ENCODE measurements around the gene SPNS2.

Gene SPNS2

DNA sequence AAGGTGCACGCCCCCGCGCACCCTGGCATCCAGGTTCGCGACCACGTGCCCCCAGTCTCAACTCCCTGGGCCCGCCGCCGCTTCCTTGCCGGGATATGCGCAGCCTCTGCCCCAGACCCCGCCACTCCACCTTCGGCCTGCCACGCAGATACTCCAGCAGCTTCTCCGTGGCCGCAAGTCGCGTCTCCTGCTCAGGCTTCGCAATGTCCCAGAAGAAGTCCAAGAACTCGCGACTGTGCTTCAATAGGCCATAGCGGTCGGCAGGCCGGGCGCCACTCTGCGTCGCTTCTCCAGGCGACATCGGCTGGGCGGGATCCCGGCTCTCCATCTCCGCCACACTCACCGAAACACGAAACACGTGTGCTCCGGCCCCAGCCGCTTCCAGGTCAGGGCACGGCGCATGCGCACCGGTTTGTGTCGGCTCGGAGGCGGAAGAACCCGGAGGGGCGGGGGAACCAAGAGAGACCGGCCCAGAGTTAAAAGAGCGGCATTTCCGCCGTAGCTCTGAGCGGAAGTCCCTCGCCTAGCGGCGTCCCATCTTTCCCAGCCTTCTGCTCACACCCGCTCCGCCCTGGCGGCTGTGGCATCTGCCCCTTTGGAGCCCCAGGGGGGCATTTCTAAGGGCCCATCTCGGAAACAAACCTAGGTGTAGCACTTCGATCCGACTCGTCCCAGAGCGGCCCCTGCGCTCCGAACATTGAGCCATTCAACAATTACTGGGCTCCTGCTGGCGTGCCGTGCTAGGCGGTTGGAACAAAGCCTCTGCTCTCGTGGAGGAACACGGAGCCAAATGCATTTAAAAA lies 56.5 kb downstream of the SPNS2 start, which contains the start of gene MYBBP1A:
Gene MYBBP1A, minus strand, starts transcription at position 388 of the 803 bp plus-strand sequence. Its CDS starts 60 bp downstream, at position 328.
- peak within 1 kb of the TSS; percentile 98 for H3K4me2 ChIP-seq
- H3K27me3 ChIP-seq: no peaks in the 10 kb centered on the region
- peaks cover 42% of the 10 kb centered on the region for H4K20me1 ChIP-seq
- H3K27ac ChIP-seq: peak within 1 kb of the TSS; percentile 88
- peak within 1 kb of the TSS; percentile 90 for H3K9ac ChIP-seq
- peak within 1 kb of the TSS; percentile 80 for H3K4me3 ChIP-seq
- H3K4me1 ChIP-seq: peaks cover 36% of the 10 kb centered on the region
- peaks cover 40% of the 10 kb centered on the region for H3K36me3 ChIP-seq
- TF ChIP-seq Cebpa-rat (IDR thresholded peaks at IDR 0.05): no peak
- no peaks in the 10 kb centered on the region for H3K9me3 ChIP-seq

DNA sequence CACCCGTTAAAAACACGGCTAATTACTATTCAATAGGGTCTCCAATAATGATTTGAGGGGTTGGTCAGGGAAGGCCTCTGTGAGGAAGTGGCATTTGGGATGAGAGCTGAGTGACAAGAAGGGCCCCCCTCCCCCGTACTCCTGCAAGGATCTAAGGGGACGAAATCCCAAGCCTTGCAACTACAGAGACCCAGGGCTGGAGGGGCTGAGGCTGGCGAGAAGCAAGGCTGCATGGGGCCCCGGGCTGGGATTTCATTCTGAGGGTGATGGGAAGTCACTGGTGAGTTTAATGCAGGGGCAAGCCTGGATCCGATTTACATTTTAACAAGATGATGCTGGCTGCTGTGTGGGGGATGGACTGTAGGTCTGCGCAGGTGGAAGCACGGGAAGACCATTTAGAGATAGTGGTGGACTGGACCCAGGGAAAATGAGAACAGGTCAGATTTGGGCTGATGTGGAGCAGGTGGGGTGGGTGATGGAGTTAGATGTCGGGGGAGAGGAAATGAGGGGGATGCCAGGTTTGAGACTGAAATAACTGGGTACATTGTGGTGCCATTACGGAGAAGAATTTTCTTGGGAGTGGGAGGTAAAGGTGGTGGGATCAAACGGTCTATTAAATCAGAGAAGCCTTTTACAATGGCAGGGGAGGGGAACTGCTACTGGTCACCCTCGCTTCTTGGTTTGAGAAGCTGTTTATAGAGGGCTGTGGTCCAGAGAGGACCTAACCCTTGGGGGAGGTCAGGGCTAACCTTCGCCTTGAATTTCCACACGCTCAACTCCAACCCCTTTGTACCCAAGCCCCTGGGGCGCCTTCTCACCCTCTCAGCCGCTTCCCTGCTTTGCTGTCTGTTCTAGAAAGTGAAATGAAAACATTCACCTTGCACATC lies 57.4 kb downstream of the SPNS2 start:
- peak overlapping the region; percentile 98 for H3K4me2 ChIP-seq
- H3K9ac ChIP-seq: peak overlapping the region; percentile 90
- H3K4me3 ChIP-seq: peak overlapping the region; percentile 80
- peaks cover 32% of the 10 kb centered on the region; the same call in 1 of the 2 replicates for H4K20me1 ChIP-seq
- H3K27me3 ChIP-seq: no peaks in the 10 kb centered on the region
- no peaks in the 10 kb centered on the region for H3K9me3 ChIP-seq
- peak overlapping the region; percentile 88 for H3K27ac ChIP-seq
- H3K36me3 ChIP-seq: peaks cover 31% of the 10 kb centered on the region
- no peak for TF ChIP-seq Cebpa-rat (IDR thresholded peaks at IDR 0.05)
- peaks cover 45% of the 10 kb centered on the region for H3K4me1 ChIP-seq

DNA sequence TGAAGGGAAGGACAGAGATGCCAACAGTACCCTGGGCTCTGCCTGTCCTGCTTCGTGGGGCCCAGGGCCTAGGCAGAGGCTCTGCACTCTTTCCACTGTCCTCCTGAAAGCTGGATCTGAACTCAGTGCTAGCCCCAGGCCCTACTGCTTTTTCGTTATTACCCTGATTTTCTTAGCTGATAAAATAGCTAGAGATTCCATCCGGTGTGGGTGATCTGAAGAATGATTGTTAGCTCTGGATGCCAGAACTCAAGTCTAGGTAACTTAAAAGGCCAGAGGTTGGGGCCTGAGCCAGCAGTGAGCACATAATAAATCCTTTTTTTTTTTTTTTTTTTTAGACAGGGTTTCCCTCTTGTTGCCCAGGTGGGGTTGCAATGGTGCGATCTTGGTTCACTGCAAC lies 58.3 kb downstream of the SPNS2 start:
- Histone ChIP-seq H3K27me3 (no peaks in the 10 kb centered on the region), H3K9me3 (no peaks in the 10 kb centered on the region), H3K4me2 (no peak overlapping the region), H3K4me1 (peaks cover 54% of the 10 kb centered on the region), H3K36me3 (peaks cover 22% of the 10 kb centered on the region), H3K27ac (no peak overlapping the region), H3K4me3 (no peak overlapping the region), H3K9ac (no peak overlapping the region), H4K20me1 (peaks cover 24% of the 10 kb centered on the region; the same call in 1 of the 2 replicates)
- TF ChIP-seq Cebpa-rat (IDR thresholded peaks at IDR 0.05): no peak

DNA sequence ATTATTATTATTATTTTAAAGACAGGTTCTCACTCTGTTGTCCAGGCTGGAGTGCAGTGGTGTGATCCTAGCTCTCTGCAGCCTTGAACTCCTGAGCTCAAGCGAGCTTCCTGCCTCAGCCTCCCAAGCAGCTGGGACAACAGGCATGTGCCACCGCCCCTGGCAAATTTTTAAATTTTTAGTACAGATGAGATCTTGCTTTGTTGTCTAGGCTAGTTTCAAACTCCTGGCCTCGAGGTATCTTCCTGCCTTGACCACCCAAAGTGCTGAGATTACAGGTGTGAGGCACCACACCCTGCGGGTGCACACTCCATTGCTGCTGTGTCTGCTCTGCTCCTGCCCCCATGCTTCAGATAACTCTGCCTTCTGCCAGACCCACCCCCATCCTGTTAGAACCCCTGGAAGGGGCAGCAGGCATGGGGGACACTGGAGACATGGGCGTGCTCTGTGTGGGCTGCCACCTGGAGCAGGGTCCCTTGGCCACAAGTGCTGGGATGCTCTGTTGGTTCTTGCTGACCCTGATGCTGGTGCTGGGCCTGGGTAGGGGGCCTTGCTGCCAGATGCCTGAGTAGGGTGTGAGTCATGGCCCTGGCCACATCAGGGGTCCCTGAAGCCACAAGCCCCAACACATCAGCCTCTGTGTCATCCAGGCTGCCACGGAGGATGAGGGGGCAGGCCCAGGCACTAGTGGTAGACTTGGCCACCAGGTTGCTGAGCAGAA lies 59.1 kb downstream of the SPNS2 start:
- H3K4me1 ChIP-seq: peaks cover 62% of the 10 kb centered on the region
- no peak overlapping the region for H3K4me3 ChIP-seq
- H3K36me3 ChIP-seq: peaks cover 14% of the 10 kb centered on the region
- H3K4me2 ChIP-seq: no peak overlapping the region
- H3K27me3 ChIP-seq: no peaks in the 10 kb centered on the region
- H3K27ac ChIP-seq: no peak overlapping the region
- no peaks in the 10 kb centered on the region for H3K9me3 ChIP-seq
- peaks cover 18% of the 10 kb centered on the region; the same call in 1 of the 2 replicates for H4K20me1 ChIP-seq
- TF ChIP-seq Cebpa-rat (IDR thresholded peaks at IDR 0.05): no peak
- no peak overlapping the region for H3K9ac ChIP-seq

DNA sequence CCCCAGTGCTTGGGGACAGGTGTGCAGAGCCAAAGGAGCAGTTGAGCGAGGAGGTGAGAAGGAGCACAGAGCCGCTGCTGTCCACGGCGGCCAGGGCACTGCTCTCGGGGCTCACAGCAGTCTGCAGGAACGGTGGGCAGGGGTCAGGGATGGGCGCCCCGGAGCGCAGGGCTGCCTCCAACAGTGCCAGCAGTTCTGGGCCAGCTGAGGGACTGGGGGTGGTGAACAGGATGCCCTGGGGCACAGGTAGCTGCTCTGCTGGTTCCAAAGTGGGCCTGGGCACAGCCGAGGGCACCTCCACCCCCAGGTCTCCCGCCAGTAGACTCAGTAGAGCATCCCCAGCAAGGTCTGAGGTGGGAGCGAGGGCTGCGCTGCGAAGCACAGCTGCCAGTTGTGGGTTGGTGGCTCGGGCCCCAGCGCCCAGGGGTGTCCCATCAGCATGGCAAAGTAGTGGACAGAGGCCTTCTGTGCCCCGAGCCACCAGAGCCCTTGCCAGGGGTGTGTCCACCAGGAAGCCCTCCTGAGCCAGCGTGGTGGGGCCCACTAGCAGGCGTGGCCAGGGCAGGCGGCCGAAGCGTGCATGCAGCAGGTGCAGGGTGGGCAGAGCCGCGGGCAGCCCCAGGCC lies 59.8 kb downstream of the SPNS2 start:
- Histone ChIP-seq H3K36me3 (peaks cover 7% of the 10 kb centered on the region), H3K27me3 (no peaks in the 10 kb centered on the region), H3K9ac (no peak overlapping the region), H3K27ac (no peak overlapping the region), H3K4me2 (no peak overlapping the region), H3K4me1 (peaks cover 61% of the 10 kb centered on the region), H3K4me3 (no peak overlapping the region), H4K20me1 (peaks cover 13% of the 10 kb centered on the region; the same call in 1 of the 2 replicates), H3K9me3 (no peaks in the 10 kb centered on the region)
- no peak for TF ChIP-seq Cebpa-rat (IDR thresholded peaks at IDR 0.05)

DNA sequence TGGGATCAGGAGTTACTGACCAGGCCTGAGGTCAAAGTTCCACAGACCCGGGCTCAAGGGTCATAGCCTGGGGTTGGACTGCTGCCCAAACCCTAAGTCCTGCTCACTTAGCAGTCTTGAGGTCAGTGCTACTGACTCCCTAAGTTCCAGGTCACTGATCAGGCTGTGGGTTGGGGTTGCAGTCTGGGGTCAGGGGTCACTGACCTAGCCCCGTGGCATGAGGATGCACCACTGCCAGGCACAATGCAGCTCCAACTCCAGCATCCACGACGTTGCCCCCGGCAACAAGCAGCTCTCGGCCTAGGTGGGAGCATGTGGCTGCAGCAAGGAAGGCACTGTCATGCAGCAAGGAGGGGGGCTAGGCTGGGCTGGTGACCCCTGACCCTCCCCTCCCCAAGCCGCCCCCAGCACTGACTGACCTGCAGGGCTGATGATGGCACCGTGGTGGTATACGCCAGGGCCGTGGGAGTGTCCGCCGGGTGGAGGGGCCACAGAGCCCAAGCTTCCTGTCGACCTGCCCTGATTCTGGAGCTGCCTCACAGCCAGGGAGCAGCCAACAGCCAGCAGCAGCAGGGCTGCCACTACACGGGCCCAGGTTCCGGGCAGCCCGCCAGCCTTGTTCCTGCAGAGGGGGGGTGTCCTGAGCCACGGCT lies 60.6 kb downstream of the SPNS2 start:
- H3K27me3 ChIP-seq: no peaks in the 10 kb centered on the region
- no peak overlapping the region for H3K4me3 ChIP-seq
- no peaks in the 10 kb centered on the region for H3K9me3 ChIP-seq
- H3K4me1 ChIP-seq: peaks cover 53% of the 10 kb centered on the region
- H4K20me1 ChIP-seq: peaks cover 5% of the 10 kb centered on the region; the same call in 1 of the 2 replicates
- no peak for TF ChIP-seq Cebpa-rat (IDR thresholded peaks at IDR 0.05)
- no peaks in the 10 kb centered on the region; the same call in 1 of the 2 replicates for H3K36me3 ChIP-seq
- H3K9ac ChIP-seq: no peak overlapping the region
- peak overlapping the region; percentile 59; the same call in 1 of the 2 replicates for H3K4me2 ChIP-seq
- no peak overlapping the region for H3K27ac ChIP-seq

DNA sequence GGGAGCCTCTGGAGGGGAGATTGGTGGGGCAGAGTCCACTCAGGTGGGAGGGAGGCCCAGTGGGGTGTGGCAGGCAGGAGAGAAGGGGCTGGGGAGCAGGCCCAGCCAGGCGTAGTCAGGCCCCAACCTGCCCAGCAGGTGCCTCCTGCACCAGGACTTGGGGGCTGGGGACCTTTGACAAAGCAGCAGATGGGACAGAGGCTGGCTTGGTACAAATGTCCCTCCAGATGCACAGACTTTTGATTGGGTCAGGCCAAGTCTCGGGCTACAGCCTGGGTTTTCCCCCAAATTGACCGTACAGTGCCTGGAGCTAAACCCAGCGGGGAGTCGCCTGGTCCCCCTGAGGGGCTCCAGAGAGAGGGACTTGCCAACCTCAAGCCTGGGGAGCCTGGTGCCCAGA lies 61.3 kb downstream of the SPNS2 start:
- H3K27ac ChIP-seq: no peak overlapping the region
- TF ChIP-seq Cebpa-rat (IDR thresholded peaks at IDR 0.05): no peak
- H3K9ac ChIP-seq: no peak overlapping the region
- no peaks in the 10 kb centered on the region for H3K9me3 ChIP-seq
- no peaks in the 10 kb centered on the region for H4K20me1 ChIP-seq
- H3K4me2 ChIP-seq: peak overlapping the region; percentile 59
- H3K36me3 ChIP-seq: no peaks in the 10 kb centered on the region
- H3K27me3 ChIP-seq: no peaks in the 10 kb centered on the region
- H3K4me3 ChIP-seq: no peak overlapping the region
- peaks cover 50% of the 10 kb centered on the region for H3K4me1 ChIP-seq

DNA sequence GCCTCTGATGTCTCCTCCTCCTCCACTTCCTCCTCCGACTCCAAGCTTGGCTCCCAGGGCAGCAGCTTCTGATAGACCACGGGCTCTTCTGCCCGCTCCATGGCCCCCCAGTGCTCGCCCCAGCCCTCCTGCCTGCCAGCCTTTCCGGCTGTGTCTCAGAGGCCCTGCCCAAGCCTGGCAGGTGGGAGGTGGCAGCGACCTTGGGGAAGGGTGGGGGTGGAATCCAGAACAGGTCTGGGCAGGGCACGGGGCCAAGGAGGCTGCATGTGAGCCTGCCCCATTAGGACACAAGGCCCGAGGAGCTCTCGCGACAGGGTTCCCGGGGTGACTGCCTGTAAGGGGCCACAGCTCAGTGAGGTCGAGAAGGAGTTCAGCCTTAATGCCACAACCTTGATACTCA lies 61.7 kb downstream of the SPNS2 start, which contains the start of gene GGT6:
Gene GGT6, minus strand, starts transcription at position 157 of the 400 bp plus-strand sequence. Its CDS starts 56 bp downstream, at position 101.
- no peak for TF ChIP-seq Cebpa-rat (IDR thresholded peaks at IDR 0.05)
- Histone ChIP-seq H3K9ac (no peak within 1 kb of the TSS), H3K27me3 (no peaks in the 10 kb centered on the region), H4K20me1 (no peaks in the 10 kb centered on the region), H3K36me3 (no peaks in the 10 kb centered on the region), H3K9me3 (no peaks in the 10 kb centered on the region), H3K4me2 (peak within 1 kb of the TSS; percentile 59), H3K27ac (peak within 1 kb of the TSS; percentile 30; the same call in 1 of the 2 replicates), H3K4me1 (peaks cover 53% of the 10 kb centered on the region), H3K4me3 (no peak within 1 kb of the TSS)

Data from BLaER1 (cell line).